ENCODE results near the gene DSCAM.

The DSCAM gene

GRCh38 chr21:40151611-40152010, 695.3 kb downstream of the DSCAM start:
- TF ChIP-seq CTCF (IDR thresholded peaks at IDR 0.05), result no peak

- peak; percentile 22; the same call in 1 of the 2 replicates for TF ChIP-seq CTCF (IDR thresholded peaks at IDR 0.05)
Measured at GRCh38 chr21:40146216-40146837, 700.6 kb downstream of the DSCAM start.

GRCh38 chr21:40143822-40144525, 703.0 kb downstream of the DSCAM start:
- peak; percentile 68 for TF ChIP-seq CTCF (IDR thresholded peaks at IDR 0.05)

GRCh38 chr21:40141621-40142020, 705.3 kb downstream of the DSCAM start:
- TF ChIP-seq CTCF (IDR thresholded peaks at IDR 0.05), result no peak

GRCh38 chr21:40140675-40141074, 706.3 kb downstream of the DSCAM start:
- no peak for TF ChIP-seq CTCF (IDR thresholded peaks at IDR 0.05)

- no peak for TF ChIP-seq CTCF (IDR thresholded peaks at IDR 0.05)
Measured at GRCh38 chr21:40139636-40140035, 707.3 kb downstream of the DSCAM start.

- no peak for TF ChIP-seq CTCF (IDR thresholded peaks at IDR 0.05)
Measured at GRCh38 chr21:40136571-40136970, 710.4 kb downstream of the DSCAM start.
